BE2C (cell line): ENCODE measurements around the gene TTC28.
"Not testable (repeated sequence)": the region's sequence is repeated elsewhere in the genome, so short reads cannot be mapped to it uniquely, and the experiment has no call there.

Experiments
- DNase-seq: peaks from one replicate; pipeline ENCODE4 v3.0.0-alpha.2; 2020
- H3K27me3 ChIP-seq: fragments of 250-450 bp; sonication (Bioruptor Pico); 2 replicates; pipeline ENCODE4 v1.5.1; 2020; ENCODE audit warnings: mild to moderate bottlenecking
- H3K36me3 ChIP-seq: fragments of 250-450 bp; sonication (Bioruptor Pico); 2 replicates; pipeline ENCODE4 v1.5.1; 2020; ENCODE audit warnings: mild to moderate bottlenecking
- H3K4me1 ChIP-seq: fragments of 250-450 bp; sonication (Bioruptor Pico); 2 replicates; pipeline ENCODE4 v1.5.1; 2020
- H3K4me3 ChIP-seq: 2 replicates; pipeline ENCODE4 v1.5.1; 2011; ENCODE audit warnings: low read depth, low read length
- H3K9me3 ChIP-seq: fragments of 250-450 bp; sonication (Bioruptor Pico); 2 replicates; pipeline ENCODE4 v1.5.1; 2020
- CTCF ChIP-seq: IDR thresholded peaks from 2 replicates; pipeline ENCODE4 v1.5.1; 2012; ENCODE audit warnings: mild to moderate bottlenecking, low read depth, low read length

TTC28 gene

GRCh38 chr22:28507896-28508295 is 171.7 kb downstream of the TTC28 start:
- Histone ChIP-seq H3K9me3 (peaks cover 7% of the 10 kb centered on the region; the same call in 1 of the 2 replicates), H3K36me3 (no peaks in the 10 kb centered on the region), H3K4me3 (no peak overlapping the region), H3K27me3 (no peaks in the 10 kb centered on the region), H3K4me1 (peaks cover 5% of the 10 kb centered on the region; the same call in 1 of the 2 replicates)
- no peak for DNase-seq
- TF ChIP-seq CTCF, result no peak

GRCh38 chr22:28506150-28506535 is 173.5 kb downstream of the TTC28 start:
- H3K36me3 ChIP-seq, result no peaks in the 10 kb centered on the region
- peaks cover 4% of the 10 kb centered on the region; the same call in 1 of the 2 replicates for H3K9me3 ChIP-seq
- peaks cover 5% of the 10 kb centered on the region; the same call in 1 of the 2 replicates for H3K4me1 ChIP-seq
- no peak for DNase-seq
- H3K27me3 ChIP-seq, result no peaks in the 10 kb centered on the region
- TF ChIP-seq CTCF, result no peak
- H3K4me3 ChIP-seq, result no peak overlapping the region

GRCh38 chr22:28505416-28506149 is 174.1 kb downstream of the TTC28 start:
- no peak overlapping the region for H3K4me3 ChIP-seq
- no peak for DNase-seq
- H3K4me1 ChIP-seq, result peaks cover 5% of the 10 kb centered on the region
- no peaks in the 10 kb centered on the region for H3K27me3 ChIP-seq
- H3K9me3 ChIP-seq, result peaks cover 4% of the 10 kb centered on the region; the same call in 1 of the 2 replicates
- no peak for TF ChIP-seq CTCF
- no peaks in the 10 kb centered on the region for H3K36me3 ChIP-seq

- no peak overlapping the region for H3K4me3 ChIP-seq
- no peak for DNase-seq
- no peaks in the 10 kb centered on the region; the same call in 1 of the 2 replicates for H3K4me1 ChIP-seq
- no peaks in the 10 kb centered on the region for H3K36me3 ChIP-seq
- no peaks in the 10 kb centered on the region for H3K9me3 ChIP-seq
- no peaks in the 10 kb centered on the region for H3K27me3 ChIP-seq
- no peak for TF ChIP-seq CTCF
Measured at GRCh38 chr22:28500006-28500405, 179.6 kb downstream of the TTC28 start.

- no peak for TF ChIP-seq CTCF
- H3K27me3 ChIP-seq, result no peaks in the 10 kb centered on the region
- H3K4me1 ChIP-seq, result peaks cover 2% of the 10 kb centered on the region; the same call in 1 of the 2 replicates
- H3K4me3 ChIP-seq, result no peak overlapping the region
- H3K36me3 ChIP-seq, result no peaks in the 10 kb centered on the region
- DNase-seq, result no peak
- no peaks in the 10 kb centered on the region for H3K9me3 ChIP-seq
Measured at GRCh38 chr22:28498044-28498443, 181.6 kb downstream of the TTC28 start.

- H3K4me3 ChIP-seq, result no peak overlapping the region
- no peak for TF ChIP-seq CTCF
- H3K36me3 ChIP-seq, result no peaks in the 10 kb centered on the region
- DNase-seq, result no peak
- no peaks in the 10 kb centered on the region for H3K27me3 ChIP-seq
- no peaks in the 10 kb centered on the region for H3K9me3 ChIP-seq
- H3K4me1 ChIP-seq, result peaks cover 2% of the 10 kb centered on the region; the same call in 1 of the 2 replicates
Measured at GRCh38 chr22:28497188-28497587, 182.5 kb downstream of the TTC28 start.

GRCh38 chr22:28491289-28491688 is 188.4 kb downstream of the TTC28 start:
- not testable (repeated sequence) for H3K27me3 ChIP-seq, H3K36me3 ChIP-seq, H3K4me3 ChIP-seq, H3K9me3 ChIP-seq, H3K4me1 ChIP-seq, DNase-seq
